ENCODE results near the gene GIPC2. TPM values are rescaled to one million over a fixed set of nuclear protein-coding genes. Genes with fewer than 3 reads are reported as not detected.

Gene GIPC2
- total and polyA plus RNA-seq, 2 of the 4 experiments (the other 2 are of a cell fraction) = 0.07 to 0.18 TPM

- ATAC-seq (ENCODE audit: low read depth) (no peak), DNase-seq (no peak)
- Histone ChIP-seq H3K23ac (ENCODE audit: low read depth, low read length) (no peak overlapping the region), H2BK15ac (ENCODE audit: low read depth, low read length) (no peak overlapping the region), H2AFZ (replicated peaks; ENCODE audit: low read length, poor library complexity) (no peak overlapping the region), H4K91ac (ENCODE audit: insufficient read depth, low read depth, low read length) (no peak overlapping the region), H3K4me2 (ENCODE audit: low read depth, low read length) (no peak overlapping the region), H4K8ac (ENCODE audit: low read depth in 2 of 2, low read length in 2 of 2) (no peak overlapping the region), H3K14ac (replicated peaks; ENCODE audit: low read depth, low read length) (no peak overlapping the region), H3K27me3 (ENCODE audit: control insufficient read depth, insufficient read depth, low read length) (no peaks in the 10 kb centered on the region), H3K9me3 (ENCODE audit: control insufficient read depth, insufficient read depth, low read length) (no peaks in the 10 kb centered on the region), H2BK5ac (ENCODE audit: low read depth, low read length, poor library complexity, severe bottlenecking) (no peak overlapping the region), H3K4ac (ENCODE audit: low read depth, low read length) (no peak overlapping the region), H2BK120ac (ENCODE audit: low read depth, low read length) (no peak overlapping the region), H4K5ac (ENCODE audit: low read depth, low read length) (no peak overlapping the region), H3K9me1 (ENCODE audit: insufficient read depth, low read length) (no peaks in the 10 kb centered on the region), H3K9ac (ENCODE audit: low read depth, low read length) (no peak overlapping the region), H3K56ac (ENCODE audit: extremely low read depth, insufficient read depth, low read length) (no peak overlapping the region), H3K4me3 (ENCODE audit: insufficient read depth, low read depth, low read length) (no peak overlapping the region), H3K27ac (ENCODE audit: insufficient read depth, low read length) (no peak overlapping the region), H3K18ac (ENCODE audit: low read depth, low read length) (no peak overlapping the region), H3K79me1 (ENCODE audit: low read depth in 1 of 2, low read length in 2 of 2) (no peaks in the 10 kb centered on the region), H3K4me1 (ENCODE audit: control insufficient read depth, insufficient read depth, low read length) (no peaks in the 10 kb centered on the region; the same call in 1 of the 2 replicates), H3K36me3 (ENCODE audit: control insufficient read depth, insufficient read depth, low read length) (no peaks in the 10 kb centered on the region), H2AK9ac (replicated peaks; ENCODE audit: low read depth, low read length, poor library complexity) (no peak overlapping the region), H2BK20ac (ENCODE audit: low read depth, low read length) (no peak overlapping the region), H2AK5ac (ENCODE audit: low read depth, low read length) (no peak overlapping the region), H4K20me1 (ENCODE audit: insufficient read depth, low read length) (no peaks in the 10 kb centered on the region)
- TF ChIP-seq RFX5 (IDR thresholded peaks at IDR 0.05; ENCODE audit: low read depth, low read length) (no peak), BHLHE40 (IDR thresholded peaks at IDR 0.05; ENCODE audit: low read depth, low read length) (no peak), POLR2A (IDR thresholded peaks at IDR 0.05; ENCODE audit: low read depth, low read length) (no peak), MAFK (IDR thresholded peaks at IDR 0.05; ENCODE audit: low read depth, low read length) (no peak), FOS (IDR thresholded peaks at IDR 0.05; ENCODE audit: low read depth, low read length) (no peak), CEBPB (IDR thresholded peaks at IDR 0.05; ENCODE audit: low read depth, low read length) (no peak), MXI1 (IDR thresholded peaks at IDR 0.05; ENCODE audit: borderline replicate concordance, low read depth, low read length) (no peak), CHD1 (IDR thresholded peaks at IDR 0.05; ENCODE audit: low read depth, low read length) (no peak)
- TF ChIP-seq, protein P1, sequence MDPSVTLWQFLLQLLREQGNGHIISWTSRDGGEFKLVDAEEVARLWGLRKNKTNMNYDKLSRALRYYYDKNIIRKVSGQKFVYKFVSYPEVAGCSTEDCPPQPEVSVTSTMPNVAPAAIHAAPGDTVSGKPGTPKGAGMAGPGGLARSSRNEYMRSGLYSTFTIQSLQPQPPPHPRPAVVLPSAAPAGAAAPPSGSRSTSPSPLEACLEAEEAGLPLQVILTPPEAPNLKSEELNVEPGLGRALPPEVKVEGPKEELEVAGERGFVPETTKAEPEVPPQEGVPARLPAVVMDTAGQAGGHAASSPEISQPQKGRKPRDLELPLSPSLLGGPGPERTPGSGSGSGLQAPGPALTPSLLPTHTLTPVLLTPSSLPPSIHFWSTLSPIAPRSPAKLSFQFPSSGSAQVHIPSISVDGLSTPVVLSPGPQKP (IDR thresholded peaks at IDR 0.05; ENCODE audit: borderline replicate concordance, low read depth, low read length) = no peak
- TF ChIP-seq, protein P2, sequence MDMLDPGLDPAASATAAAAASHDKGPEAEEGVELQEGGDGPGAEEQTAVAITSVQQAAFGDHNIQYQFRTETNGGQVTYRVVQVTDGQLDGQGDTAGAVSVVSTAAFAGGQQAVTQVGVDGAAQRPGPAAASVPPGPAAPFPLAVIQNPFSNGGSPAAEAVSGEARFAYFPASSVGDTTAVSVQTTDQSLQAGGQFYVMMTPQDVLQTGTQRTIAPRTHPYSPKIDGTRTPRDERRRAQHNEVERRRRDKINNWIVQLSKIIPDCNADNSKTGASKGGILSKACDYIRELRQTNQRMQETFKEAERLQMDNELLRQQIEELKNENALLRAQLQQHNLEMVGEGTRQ (IDR thresholded peaks at IDR 0.05; ENCODE audit: low read depth, low read length) = no peak
- in situ Hi-C loops (cut with MboI; ENCODE audit: low sequenced_read_pairs) = no loop called here
- dilution Hi-C loops (cut with HindIII; ENCODE audit: low sequenced_read_pairs, unreplicated experiment) = loop anchor here (10.0 kb wide), 1 partner anchor 463 kb away; no protein-coding TSS in a partner anchor
- 83% methylated on average over 1 of the region's 3 CpGs; no CpG with 5 or more reads in 1 of the 2 experiments for WGBS, 2 experiments (ENCODE audit: extremely low coverage in 2 of 2, insufficient read length in 1 of 2)
- intact Hi-C loops (cut with micrococcal nuclease) = loop anchor here (10.0 kb wide), 1 partner anchor 203 kb away; no protein-coding TSS in a partner anchor
- POLR2A ChIA-PET (ENCODE audit: unreplicated experiment) = no interaction called here
- BruUV-seq (replicated peaks) = no TSS peak
- CTCF ChIA-PET = interaction anchor here (0.6 to 0.9 kb wide), 2 partner anchors 10 to 113 kb away, joined by 4 read pairs; no protein-coding TSS in a partner anchor
Observed at GRCh38 chr1:78141531-78142231, 95.9 kb downstream of the GIPC2 start.

Measured in IMR-90 (cell line).